Ovary (tissue), 9 donors: Measurements from ENCODE around the gene SLC30A9. TPM values are rescaled to one million over a fixed set of nuclear protein-coding genes. Genes with fewer than 3 reads are reported as not detected.

Source experiments
- DNase-seq, 5 donors: peaks; one replicate each; pipeline ENCODE4 v3.0.0-alpha.2; 2019 to 2020
- H3K27ac ChIP-seq, 2 donors: fragments of 200-600 bp; one replicate each; pipeline versions ENCODE4 v1.5.1 to v1.8.0; 2019 to 2022
- H3K27me3 ChIP-seq: fragments of 200-600 bp; one replicate; pipeline ENCODE4 v1.8.0; 2022
- H3K36me3 ChIP-seq: fragments of 200-600 bp; sonication (generic); one replicate; pipeline ENCODE4 v1.5.1; 2019
- H3K4me1 ChIP-seq: one replicate; pipeline ENCODE4 v1.8.1; 2013; ENCODE audit warnings: mild to moderate bottlenecking, moderate library complexity; ENCODE audit not compliant: insufficient read depth
- H3K4me3 ChIP-seq: fragments of 200-600 bp; sonication (generic); one replicate; pipeline ENCODE4 v1.5.1; 2017
- H3K9me3 ChIP-seq, 2 donors: fragments of 200-600 bp in 1 of 2; sonication (generic) in 1 of 2; one replicate each; pipeline versions ENCODE4 v1.5.1 to v1.8.1; 2013 to 2019; ENCODE audit warnings: mild to moderate bottlenecking in 1 of 2, moderate library complexity in 1 of 2
- EP300 ChIP-seq: sonication (generic); formaldehyde crosslinking; IDR thresholded peaks from one replicate; pipeline ENCODE4 v1.6.1; 2017; ENCODE audit warnings: antibody characterized with exemption
- POLR2A ChIP-seq: fragments of 450-650 bp; IDR thresholded peaks from one replicate; pipeline ENCODE4 v1.6.1; 2017; ENCODE audit warnings: antibody characterized with exemption, mild to moderate bottlenecking, moderate library complexity
- WGBS, 3 donors: extraction: QIAGEN DNeasy Blood & Tissue Kit in 1 of 3; methylation state at CpG; one replicate each; pipeline versions ENCODE4 v1.1.5 to v1.1.7; 2013 to 2017; 5-methylcytosine and 5-hydroxymethylcytosine counted together
- intact Hi-C, 4 donors: fragments of 100-400 bp; cut with DNase I; formaldehyde crosslinking; loops; one replicate each; pipeline versions ENCODE4 v1.11.0 to v1.15.1; 2022 to 2023
- polyA plus RNA-seq, 2 donors: library from polyadenylated mRNA; stranded (reverse); fragments of 200-250 nt in 1 of 2; fragments of 350-450 nt in 1 of 2; fragmentation: Illumina TruSeq in 1 of 2; extraction: RNeasy Lipid Tissue Mini Kit (QIAGEN cat#74804) in 1 of 2; gene quantifications; one replicate each; pipeline ENCODE4 v1.2.3, GENCODE V29; 2013 to 2014
- total RNA-seq, 7 donors: library from RNA; depleted of rRNA in 2 of 7; stranded (reverse); fragments of >200 nt in 2 of 7; fragmentation: NEBNext Ultra II Directional in 3 of 7; extraction: Animal tissue kit (Norgen Biotek cat#: 25700) in 3 of 7; gene quantifications; one replicate each; pipeline versions ENCODE4 v1.1.0 to v1.2.4, GENCODE V29; 2016 to 2023
- TF ChIP-seq, protein P1 (sequence below), 3 donors: fragments of 450-650 bp in 2 of 3; fragments of 200-600 bp in 1 of 3; IDR thresholded peaks; one replicate each; pipeline versions ENCODE4 v1.5.1 to v1.8.0; 2016 to 2022; ENCODE audit warnings: antibody characterized with exemption in 3 of 3, mild to moderate bottlenecking in 1 of 3
- donor health status: DM: no; HTN: no; CAD: no; lungs with moderate emphysema.
- donor health status: DM: no; HTN: no; CAD: no.
- donor health status: Bipolar disorder and iron deficiency.
- donor health status: DM: yes; HTN: yes; CAD: no.
- donor health status: DM: no; HTN: no; CAD: no.
- donor health status: DM: yes; HTN: yes; CAD: no.

SLC30A9 gene
- total and polyA plus RNA-seq, 9 donors, result 21.2 to 49.8 (median 43.7) TPM

GRCh38 chr4:42008011-42008786, 17.9 kb downstream of the SLC30A9 start:
- DNase-seq, result no peak
- H3K27ac ChIP-seq, result no peak overlapping the region
- 95 to 96% (median 96%) methylated on average over 3 of the region's 3 CpGs for WGBS, 3 donors
- no peaks in the 10 kb centered on the region for H3K36me3 ChIP-seq
- no peak overlapping the region for H3K4me3 ChIP-seq
- no peaks in the 10 kb centered on the region for H3K4me1 ChIP-seq
- no peaks in the 10 kb centered on the region for H3K9me3 ChIP-seq
- H3K27me3 ChIP-seq, result no peaks in the 10 kb centered on the region
- TF ChIP-seq EP300, result no peak
- TF ChIP-seq, protein P1, sequence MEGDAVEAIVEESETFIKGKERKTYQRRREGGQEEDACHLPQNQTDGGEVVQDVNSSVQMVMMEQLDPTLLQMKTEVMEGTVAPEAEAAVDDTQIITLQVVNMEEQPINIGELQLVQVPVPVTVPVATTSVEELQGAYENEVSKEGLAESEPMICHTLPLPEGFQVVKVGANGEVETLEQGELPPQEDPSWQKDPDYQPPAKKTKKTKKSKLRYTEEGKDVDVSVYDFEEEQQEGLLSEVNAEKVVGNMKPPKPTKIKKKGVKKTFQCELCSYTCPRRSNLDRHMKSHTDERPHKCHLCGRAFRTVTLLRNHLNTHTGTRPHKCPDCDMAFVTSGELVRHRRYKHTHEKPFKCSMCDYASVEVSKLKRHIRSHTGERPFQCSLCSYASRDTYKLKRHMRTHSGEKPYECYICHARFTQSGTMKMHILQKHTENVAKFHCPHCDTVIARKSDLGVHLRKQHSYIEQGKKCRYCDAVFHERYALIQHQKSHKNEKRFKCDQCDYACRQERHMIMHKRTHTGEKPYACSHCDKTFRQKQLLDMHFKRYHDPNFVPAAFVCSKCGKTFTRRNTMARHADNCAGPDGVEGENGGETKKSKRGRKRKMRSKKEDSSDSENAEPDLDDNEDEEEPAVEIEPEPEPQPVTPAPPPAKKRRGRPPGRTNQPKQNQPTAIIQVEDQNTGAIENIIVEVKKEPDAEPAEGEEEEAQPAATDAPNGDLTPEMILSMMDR (IDR thresholded peaks at IDR 0.05), result no peak
- intact Hi-C loops, result no loop called here

GRCh38 chr4:42015438-42015837, 25.1 kb downstream of the SLC30A9 start:
- H3K27ac ChIP-seq, result no peak overlapping the region
- no peak for DNase-seq
- TF ChIP-seq EP300 (no peak), POLR2A (no peak)
- TF ChIP-seq, protein P1 (IDR thresholded peaks at IDR 0.05), result no peak
- intact Hi-C loops, result no loop called here
- 91 to 94% (median 93%) methylated on average over 2 of the region's 2 CpGs for WGBS, 3 donors
- no peaks in the 10 kb centered on the region for H3K27me3 ChIP-seq
- H3K4me3 ChIP-seq, result no peak overlapping the region
- H3K36me3 ChIP-seq, result no peaks in the 10 kb centered on the region
- H3K9me3 ChIP-seq, result no peaks in the 10 kb centered on the region
- no peaks in the 10 kb centered on the region for H3K4me1 ChIP-seq

GRCh38 chr4:42018451-42018850, 28.1 kb downstream of the SLC30A9 start:
- Histone ChIP-seq H3K36me3 (no peaks in the 10 kb centered on the region), H3K27ac (no peak overlapping the region), H3K9me3 (no peaks in the 10 kb centered on the region), H3K4me1 (no peaks in the 10 kb centered on the region), H3K4me3 (no peak overlapping the region), H3K27me3 (no peaks in the 10 kb centered on the region)
- intact Hi-C loops, result no loop called here
- TF ChIP-seq POLR2A (no peak), EP300 (no peak)
- TF ChIP-seq, protein P1 (IDR thresholded peaks at IDR 0.05), result no peak
- WGBS, 3 donors, result 62 to 75% (median 63%) methylated on average over 2 of the region's 2 CpGs
- DNase-seq, result no peak

- intact Hi-C loops, result no loop called here
- TF ChIP-seq EP300 (no peak), POLR2A (no peak)
- TF ChIP-seq, protein P1 (IDR thresholded peaks at IDR 0.05), result no peak
- no peaks in the 10 kb centered on the region for H3K27me3 ChIP-seq
- H3K4me1 ChIP-seq, result no peaks in the 10 kb centered on the region
- no peak overlapping the region for H3K27ac ChIP-seq
- H3K4me3 ChIP-seq, result no peak overlapping the region
- H3K9me3 ChIP-seq, result no peaks in the 10 kb centered on the region
- H3K36me3 ChIP-seq, result no peaks in the 10 kb centered on the region
- WGBS, 3 donors, result 45 to 56% (median 46%) methylated on average over 1 of the region's 1 CpG
- no peak for DNase-seq
Measured at GRCh38 chr4:42048394-42048793, 58.1 kb downstream of the SLC30A9 start.
